Choroid plexus epithelial cell (primary cell): ENCODE data around the gene DLEC1.
A peak's percentile ranks its signal among the peaks of the same experiment; 100 is the strongest.

Experiments
- DNase-seq: peaks from one replicate; pipeline ENCODE4 v3.0.0-alpha.2; 2010; ENCODE audit warnings: low read depth
- H3K4me3 ChIP-seq: 2 replicates; pipeline ENCODE4 v1.5.1; 2011; ENCODE audit warnings: low read depth, mild to moderate bottlenecking, control low read depth, low read length, moderate library complexity
- CTCF ChIP-seq: conservative IDR thresholded peaks from 2 replicates; pipeline ENCODE4 v1.5.1; 2011; ENCODE audit warnings: low read depth, mild to moderate bottlenecking, control low read depth, inconsistent platforms, low read length, moderate library complexity

Gene DLEC1

GRCh38 chr3:38038447-38038911, 529 bp upstream of the DLEC1 start:
- no peak for DNase-seq
- TF ChIP-seq CTCF = no peak
- H3K4me3 ChIP-seq = no peak overlapping the region

GRCh38 chr3:38039899-38040261, 872 bp downstream of the DLEC1 start:
- TF ChIP-seq CTCF = peak; percentile 48
- peak; percentile 48 for DNase-seq
- no peak overlapping the region for H3K4me3 ChIP-seq

GRCh38 chr3:38040401-38040800, 1.4 kb downstream of the DLEC1 start:
- no peak for TF ChIP-seq CTCF
- no peak overlapping the region for H3K4me3 ChIP-seq
- DNase-seq = no peak

- no peak overlapping the region for H3K4me3 ChIP-seq
- DNase-seq = no peak
- no peak for TF ChIP-seq CTCF
Observed at GRCh38 chr3:38043486-38043885, 4.5 kb downstream of the DLEC1 start.

- H3K4me3 ChIP-seq = no peak overlapping the region
- no peak for DNase-seq
- no peak for TF ChIP-seq CTCF
Observed at GRCh38 chr3:38046027-38046426, 7.0 kb downstream of the DLEC1 start.

GRCh38 chr3:38046821-38047220, 7.8 kb downstream of the DLEC1 start:
- no peak for TF ChIP-seq CTCF
- no peak overlapping the region for H3K4me3 ChIP-seq
- no peak for DNase-seq

GRCh38 chr3:38047896-38048295, 8.9 kb downstream of the DLEC1 start:
- no peak for TF ChIP-seq CTCF
- DNase-seq = no peak
- no peak overlapping the region for H3K4me3 ChIP-seq
